GM23338 (cell line): ENCODE data around the gene WDR76. TPM values are rescaled to one million over a fixed set of nuclear protein-coding genes. Genes with fewer than 3 reads are reported as not detected.

Experiments used
- ATAC-seq: fragments of 200-7000 bp; cut with Tn5 transposase; 3 replicates; pipeline ENCODE4 v1.9.1; 2020
- DNase-seq: peaks from one replicate; pipeline ENCODE4 v3.0.0-alpha.2; 2015; ENCODE audit warnings: low spot score
- H2AFZ ChIP-seq: fragments of 200-600 bp; sonication (generic); 2 replicates; pipeline ENCODE4 v1.8.0; 2016; ENCODE audit warnings: antibody characterized with exemption, mild to moderate bottlenecking, moderate library complexity
- H3F3A ChIP-seq: fragments of 200-600 bp; sonication (generic); replicated peaks from 2 replicates; pipeline ENCODE4 v1.8.0; 2017; ENCODE audit warnings: antibody characterized with exemption, mixed run types, low read depth
- H3K27ac ChIP-seq: fragments of 200-600 bp; sonication (generic); 2 replicates; pipeline ENCODE4 v1.6.1; 2016; ENCODE audit warnings: low read depth
- H3K27me3 ChIP-seq: fragments of 200-600 bp; sonication (generic); 2 replicates; pipeline ENCODE4 v1.8.0; 2016; ENCODE audit warnings: mild to moderate bottlenecking, mixed run types, moderate library complexity; ENCODE audit not compliant: insufficient read depth
- H3K36me3 ChIP-seq: fragments of 200-600 bp; sonication (generic); 2 replicates; pipeline ENCODE4 v1.8.0; 2016; ENCODE audit warnings: mild to moderate bottlenecking; ENCODE audit not compliant: insufficient read depth
- H3K4me1 ChIP-seq: fragments of 200-600 bp; sonication (generic); 2 replicates; pipeline ENCODE4 v1.8.0; 2016; ENCODE audit warnings: mild to moderate bottlenecking, moderate library complexity; ENCODE audit not compliant: insufficient read depth
- H3K4me2 ChIP-seq: fragments of 200-600 bp; sonication (generic); 2 replicates; pipeline ENCODE4 v1.7.1; 2017; ENCODE audit warnings: mixed run types
- H3K4me3 ChIP-seq: fragments of 200-600 bp; sonication (generic); 2 replicates; pipeline ENCODE4 v1.6.1; 2016; ENCODE audit warnings: mixed run types
- H3K79me2 ChIP-seq: fragments of 200-600 bp; sonication (generic); replicated peaks from 2 replicates; pipeline ENCODE4 v1.8.0; 2017; ENCODE audit warnings: mild to moderate bottlenecking; ENCODE audit not compliant: insufficient read depth
- H3K9me2 ChIP-seq: fragments of 200-600 bp; sonication (generic); 2 replicates; pipeline ENCODE4 v1.8.0; 2017; ENCODE audit not compliant: insufficient read depth
- H4K20me1 ChIP-seq: fragments of 200-600 bp; sonication (generic); replicated peaks from 2 replicates; pipeline ENCODE4 v1.8.0; 2017; ENCODE audit warnings: mild to moderate bottlenecking; ENCODE audit not compliant: insufficient read depth
- H3K27ac Mint-ChIP-seq: 2 replicates; pipeline ENCODE4 v1.8.0; 2020; ENCODE audit warnings: inconsistent platforms, mild to moderate bottlenecking, moderate library complexity, mixed read lengths
- H3K27me3 Mint-ChIP-seq: 3 replicates; pipeline ENCODE4 v1.8.0; 2022; ENCODE audit warnings: low read depth, mild to moderate bottlenecking, moderate library complexity, mixed read lengths, inconsistent platforms; ENCODE audit not compliant: insufficient read depth, poor library complexity
- H3K36me3 Mint-ChIP-seq: 3 replicates; pipeline ENCODE4 v1.8.0; 2021; ENCODE audit warnings: low read depth, mild to moderate bottlenecking, inconsistent platforms, moderate library complexity, mixed read lengths
- H3K4me1 Mint-ChIP-seq: 3 replicates; pipeline ENCODE4 v1.8.0; 2020; ENCODE audit warnings: mild to moderate bottlenecking, inconsistent platforms, mixed read lengths
- H3K4me3 Mint-ChIP-seq: 3 replicates; pipeline ENCODE4 v1.8.0; 2021; ENCODE audit warnings: moderate library complexity, mild to moderate bottlenecking, inconsistent platforms, mixed read lengths
- H3K9me3 Mint-ChIP-seq: 3 replicates; pipeline ENCODE4 v1.8.0; 2020; ENCODE audit warnings: moderate library complexity, mild to moderate bottlenecking, inconsistent platforms, mixed read lengths
- CREB1 ChIP-seq: fragments of 250-450 bp; sonication (Bioruptor Pico); IDR thresholded peaks from 2 replicates; pipeline ENCODE4 v1.5.0; 2020; ENCODE audit warnings: low read depth, mild to moderate bottlenecking, moderate library complexity
- CTCF ChIP-seq, 2 experiments: fragments of 200-600 bp in 1 of 2; sonication (generic) in 1 of 2; conservative IDR thresholded peaks; 2 replicates each; pipeline versions ENCODE4 v1.5.1 to v1.6.1; 2016 to 2017; ENCODE audit warnings: antibody characterized with exemption in 2 of 2, low read depth in 2 of 2, mild to moderate bottlenecking in 2 of 2, moderate library complexity in 1 of 2
- ETS1 ChIP-seq: IDR thresholded peaks from 2 replicates; pipeline ENCODE4 v1.6.1; 2016; ENCODE audit warnings: antibody characterized with exemption
- EZH2 ChIP-seq: fragments of 200-600 bp; sonication (generic); IDR thresholded peaks from one replicate; pipeline ENCODE4 v1.8.0; 2017; ENCODE audit warnings: antibody characterized with exemption, mild to moderate bottlenecking, low read depth; ENCODE audit not compliant: unreplicated experiment
- EZH2phosphoT487 ChIP-seq: fragments of 200-600 bp; sonication (generic); IDR thresholded peaks from one replicate; pipeline ENCODE4 v1.8.1; 2018; ENCODE audit warnings: antibody characterized with exemption; ENCODE audit not compliant: unreplicated experiment
- JUNB ChIP-seq: IDR thresholded peaks from one replicate; pipeline ENCODE4 v1.6.1; 2016; ENCODE audit warnings: antibody characterized with exemption; ENCODE audit not compliant: unreplicated experiment
- NANOG ChIP-seq: IDR thresholded peaks from 2 replicates; pipeline ENCODE4 v1.6.1; 2016; ENCODE audit warnings: antibody characterized with exemption, borderline replicate concordance
- POLR2AphosphoS5 ChIP-seq: IDR thresholded peaks from 2 replicates; pipeline ENCODE4 v1.6.1; 2016; ENCODE audit warnings: antibody characterized with exemption, low read depth
- REST ChIP-seq: IDR thresholded peaks from one replicate; pipeline ENCODE4 v1.6.1; 2018; ENCODE audit warnings: antibody characterized with exemption; ENCODE audit not compliant: unreplicated experiment
- STAT1 ChIP-seq: IDR thresholded peaks from one replicate; pipeline ENCODE4 v1.6.1; 2016; ENCODE audit warnings: antibody characterized with exemption; ENCODE audit not compliant: unreplicated experiment
- ZNF114 ChIP-seq: fragments of 250-450 bp; sonication (Bioruptor Pico); IDR thresholded peaks from 2 replicates; pipeline ENCODE4 v1.5.0; 2020; ENCODE audit warnings: mild to moderate bottlenecking, moderate library complexity
- ZNF331 ChIP-seq: fragments of 250-450 bp; sonication (Bioruptor Pico); IDR thresholded peaks from 2 replicates; pipeline ENCODE4 v1.5.0; 2020; ENCODE audit warnings: low read depth, mild to moderate bottlenecking, moderate library complexity
- ZNF462 ChIP-seq: fragments of 250-450 bp; sonication (Bioruptor Pico); IDR thresholded peaks from 2 replicates; pipeline ENCODE4 v1.5.0; 2020; ENCODE audit warnings: mild to moderate bottlenecking, moderate library complexity
- polyA plus RNA-seq: library from polyadenylated mRNA; unstranded; fragments of >200 nt; fragmentation: Nextera tagmentation; extraction: Ambion mirVana; gene quantifications from 2 replicates; pipeline ENCODE4 v1.2.1, GENCODE V29; 2016
- total RNA-seq: library from RNA; depleted of rRNA; stranded (reverse); fragments of >200 nt; shearing (Covaris generic); gene quantifications from 2 replicates; pipeline ENCODE4 v1.2.3, GENCODE V29; 2014

Gene WDR76
- total and polyA plus RNA-seq, 2 experiments from 2014 or later = 9.7 to 17.8 TPM

GRCh38 chr15:43880406-43881194 lies 53.8 kb downstream of the WDR76 start:
- H4K20me1 ChIP-seq = no peaks in the 10 kb centered on the region
- H3K36me3 Mint-ChIP-seq = peaks cover 24% of the 10 kb centered on the region
- peak overlapping the region; percentile 39 for H3K27ac Mint-ChIP-seq
- no peaks in the 10 kb centered on the region for H3K27me3 ChIP-seq
- H3K79me2 ChIP-seq = no peaks in the 10 kb centered on the region
- DNase-seq (peak; percentile 24), ATAC-seq (peak; percentile 61)
- H2AFZ ChIP-seq = no peak overlapping the region
- H3K9me2 ChIP-seq = no peaks in the 10 kb centered on the region
- H3K27me3 Mint-ChIP-seq = peaks cover 6% of the 10 kb centered on the region
- H3K4me3 ChIP-seq = no peak overlapping the region
- H3F3A ChIP-seq = 0 out of 2 replicates have a peak, but pooled peaks cover 3% of the 10 kb centered on the region
- H3K4me1 ChIP-seq = peaks cover 11% of the 10 kb centered on the region
- H3K27ac ChIP-seq = peak overlapping the region; percentile 19; the same call in 1 of the 2 replicates
- H3K4me3 Mint-ChIP-seq = no peak overlapping the region
- H3K4me1 Mint-ChIP-seq = peaks cover 17% of the 10 kb centered on the region
- no peaks in the 10 kb centered on the region; the same call in 1 of the 2 replicates for H3K36me3 ChIP-seq
- TF ChIP-seq ETS1 = no peak
- no peak for TF ChIP-seq ZNF462 (CRISPR knock-in tag)
- TF ChIP-seq ZNF114 (CRISPR knock-in tag) = no peak
- TF ChIP-seq ZNF331 (CRISPR knock-in tag) = no peak
- TF ChIP-seq POLR2AphosphoS5 = no peak
- TF ChIP-seq NANOG = no peak
- TF ChIP-seq CTCF (conservative IDR thresholded peaks at IDR 0.05; ENCODE audit: low read depth in 2 of 2) = no peak
- TF ChIP-seq CREB1 (CRISPR knock-in tag) = no peak
- no peak for TF ChIP-seq STAT1
- TF ChIP-seq EZH2 = no peak
- TF ChIP-seq EZH2phosphoT487 = no peak
- TF ChIP-seq JUNB = no peak
- TF ChIP-seq REST = no peak
- H3K4me2 ChIP-seq = no peak overlapping the region
- no peaks in the 10 kb centered on the region for H3K9me3 Mint-ChIP-seq
